IPS-20b (cell line): ENCODE results near the gene SMTN.
"Not testable (repeated sequence)": the region's sequence is repeated elsewhere in the genome, so short reads cannot be mapped to it uniquely, and the experiment has no call there.

Experiments used
- H3K27ac ChIP-seq: one replicate; pipeline ENCODE4 v1.5.1; 2013; ENCODE audit warnings: low read length
- H3K27me3 ChIP-seq: 2 replicates; pipeline ENCODE4 v1.6.1; 2013; ENCODE audit warnings: mild to moderate bottlenecking, low read length, inconsistent platforms; ENCODE audit not compliant: insufficient read depth
- H3K36me3 ChIP-seq: 2 replicates; pipeline ENCODE4 v1.6.1; 2013; ENCODE audit warnings: low read depth, mild to moderate bottlenecking, inconsistent platforms, low read length, moderate library complexity; ENCODE audit not compliant: insufficient read depth
- H3K4me1 ChIP-seq: 2 replicates; pipeline ENCODE4 v1.6.1; 2013; ENCODE audit warnings: mild to moderate bottlenecking, control low read depth, inconsistent platforms, low read length, moderate library complexity; ENCODE audit not compliant: insufficient read depth
- H3K4me3 ChIP-seq: 2 replicates; pipeline ENCODE4 v1.5.1; 2013; ENCODE audit warnings: mild to moderate bottlenecking, low read length, inconsistent platforms
- H3K9ac ChIP-seq: 2 replicates; pipeline ENCODE4 v1.6.1; 2013; ENCODE audit warnings: low read depth, mild to moderate bottlenecking, inconsistent platforms, low read length, moderate library complexity
- H3K9me3 ChIP-seq: 2 replicates; pipeline ENCODE4 v1.6.1; 2013; ENCODE audit warnings: mild to moderate bottlenecking, low read depth, low read length, inconsistent platforms; ENCODE audit not compliant: insufficient read depth

SMTN gene

GRCh38 chr22:31077681-31078080 is 3.4 kb upstream of the SMTN start:
- Histone ChIP-seq H3K4me3 (no peak overlapping the region), H3K9ac (no peak overlapping the region), H3K36me3 (no peaks in the 10 kb centered on the region), H3K27me3 (peaks cover 12% of the 10 kb centered on the region; the same call in 1 of the 2 replicates), H3K27ac (no peak overlapping the region), H3K4me1 (peaks cover 3% of the 10 kb centered on the region), H3K9me3 (no peaks in the 10 kb centered on the region)

GRCh38 chr22:31078389-31078788 is 2.7 kb upstream of the SMTN start:
- H3K4me1 ChIP-seq, H3K27ac ChIP-seq, H3K36me3 ChIP-seq, H3K9ac ChIP-seq, H3K9me3 ChIP-seq, H3K4me3 ChIP-seq: not testable (repeated sequence)
- H3K27me3 ChIP-seq = peaks cover 12% of the 10 kb centered on the region; the same call in 1 of the 2 replicates

- Histone ChIP-seq H3K9ac (no peak overlapping the region), H3K4me3 (no peak overlapping the region), H3K27ac (no peak overlapping the region), H3K9me3 (no peaks in the 10 kb centered on the region), H3K36me3 (no peaks in the 10 kb centered on the region), H3K4me1 (peaks cover 7% of the 10 kb centered on the region), H3K27me3 (peaks cover 12% of the 10 kb centered on the region; the same call in 1 of the 2 replicates)
Observed at GRCh38 chr22:31079095-31079642, 1.9 kb upstream of the SMTN start.

GRCh38 chr22:31080164-31080847 is 812 bp upstream of the SMTN start:
- Histone ChIP-seq H3K36me3 (no peaks in the 10 kb centered on the region), H3K27me3 (peaks cover 12% of the 10 kb centered on the region; the same call in 1 of the 2 replicates), H3K27ac (no peak overlapping the region)

GRCh38 chr22:31081963-31082605 is 966 bp downstream of the SMTN start:
- no peak overlapping the region for H3K27ac ChIP-seq
- peak overlapping the region; percentile 74 for H3K4me3 ChIP-seq
- H3K4me1 ChIP-seq = peaks cover 11% of the 10 kb centered on the region
- H3K9ac ChIP-seq = no peak overlapping the region; the same call in 1 of the 2 replicates
- H3K9me3 ChIP-seq = no peaks in the 10 kb centered on the region
- H3K27me3 ChIP-seq = peaks cover 12% of the 10 kb centered on the region; the same call in 1 of the 2 replicates
- no peaks in the 10 kb centered on the region for H3K36me3 ChIP-seq

More at GRCh38 chr22:31080164-31080847, 812 bp upstream of the SMTN start:
- H3K9me3 ChIP-seq = no peaks in the 10 kb centered on the region
- peaks cover 7% of the 10 kb centered on the region for H3K4me1 ChIP-seq
- peak overlapping the region; percentile 74 for H3K4me3 ChIP-seq
- H3K9ac ChIP-seq = peak overlapping the region; percentile 79; the same call in 1 of the 2 replicates

GRCh38 chr22:31082606-31083376 is 1.7 kb downstream of the SMTN start:
- Histone ChIP-seq H3K9me3 (no peaks in the 10 kb centered on the region), H3K27me3 (peaks cover 12% of the 10 kb centered on the region; the same call in 1 of the 2 replicates), H3K4me1 (peaks cover 11% of the 10 kb centered on the region), H3K9ac (no peak overlapping the region; the same call in 1 of the 2 replicates), H3K4me3 (no peak overlapping the region), H3K36me3 (no peaks in the 10 kb centered on the region), H3K27ac (no peak overlapping the region)

- H3K36me3 ChIP-seq = no peaks in the 10 kb centered on the region
- H3K27me3 ChIP-seq = peaks cover 12% of the 10 kb centered on the region; the same call in 1 of the 2 replicates
- H3K4me1 ChIP-seq = peaks cover 11% of the 10 kb centered on the region
- H3K9me3 ChIP-seq = no peaks in the 10 kb centered on the region
- peak overlapping the region; percentile 93; the same call in 1 of the 2 replicates for H3K9ac ChIP-seq
- peak overlapping the region; percentile 86; the same call in 1 of the 2 replicates for H3K4me3 ChIP-seq
- H3K27ac ChIP-seq = no peak overlapping the region
Observed at GRCh38 chr22:31083377-31083768, 2.3 kb downstream of the SMTN start.

- peaks cover 12% of the 10 kb centered on the region; the same call in 1 of the 2 replicates for H3K27me3 ChIP-seq
- H3K36me3 ChIP-seq = no peaks in the 10 kb centered on the region
- H3K4me1 ChIP-seq = peaks cover 11% of the 10 kb centered on the region
- H3K9me3 ChIP-seq = no peaks in the 10 kb centered on the region
- peak overlapping the region; percentile 57 for H3K27ac ChIP-seq
- peak overlapping the region; percentile 93 for H3K9ac ChIP-seq
- peak overlapping the region; percentile 86 for H3K4me3 ChIP-seq
Observed at GRCh38 chr22:31083923-31084810, 3.0 kb downstream of the SMTN start.

GRCh38 chr22:31084811-31085492 is 3.8 kb downstream of the SMTN start:
- H3K27me3 ChIP-seq = peaks cover 12% of the 10 kb centered on the region; the same call in 1 of the 2 replicates
- H3K9me3 ChIP-seq = no peaks in the 10 kb centered on the region
- peak overlapping the region; percentile 86 for H3K27ac ChIP-seq
- H3K4me3 ChIP-seq = peak overlapping the region; percentile 86
- H3K9ac ChIP-seq = peak overlapping the region; percentile 93
- H3K36me3 ChIP-seq = no peaks in the 10 kb centered on the region
- peaks cover 11% of the 10 kb centered on the region for H3K4me1 ChIP-seq

GRCh38 chr22:31085493-31085824 is 4.3 kb downstream of the SMTN start:
- peaks cover 11% of the 10 kb centered on the region for H3K4me1 ChIP-seq
- peaks cover 12% of the 10 kb centered on the region; the same call in 1 of the 2 replicates for H3K27me3 ChIP-seq
- peak overlapping the region; percentile 93 for H3K9ac ChIP-seq
- H3K27ac ChIP-seq = peak overlapping the region; percentile 86
- peak overlapping the region; percentile 86 for H3K4me3 ChIP-seq
- H3K9me3 ChIP-seq = no peaks in the 10 kb centered on the region
- H3K36me3 ChIP-seq = no peaks in the 10 kb centered on the region
